ENCODE measurements around the gene PTCD3.
A peak's percentile ranks its signal among the peaks of the same experiment; 100 is the strongest.

The PTCD3 gene

DNA sequence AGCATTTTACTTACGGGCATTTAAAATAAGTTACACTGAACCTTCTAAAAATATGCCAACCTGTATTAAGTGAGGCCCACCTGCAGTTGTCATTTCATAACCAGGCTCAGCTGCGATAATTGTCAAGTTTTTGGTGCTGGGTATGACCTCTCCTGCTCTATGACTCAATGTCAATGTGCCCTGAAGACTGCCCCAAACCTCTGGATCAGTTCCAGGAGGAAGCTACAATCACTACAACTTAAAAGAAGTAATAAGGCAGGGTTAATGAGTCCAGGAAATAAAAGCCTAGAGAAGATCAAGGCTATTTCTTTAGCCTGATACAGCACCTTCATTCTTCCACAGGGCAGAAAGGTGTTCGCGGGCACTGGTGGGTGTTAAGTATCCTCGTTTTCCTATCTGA is 23.3 kb upstream of the PTCD3 start:
- no peak for DNase-seq

DNA sequence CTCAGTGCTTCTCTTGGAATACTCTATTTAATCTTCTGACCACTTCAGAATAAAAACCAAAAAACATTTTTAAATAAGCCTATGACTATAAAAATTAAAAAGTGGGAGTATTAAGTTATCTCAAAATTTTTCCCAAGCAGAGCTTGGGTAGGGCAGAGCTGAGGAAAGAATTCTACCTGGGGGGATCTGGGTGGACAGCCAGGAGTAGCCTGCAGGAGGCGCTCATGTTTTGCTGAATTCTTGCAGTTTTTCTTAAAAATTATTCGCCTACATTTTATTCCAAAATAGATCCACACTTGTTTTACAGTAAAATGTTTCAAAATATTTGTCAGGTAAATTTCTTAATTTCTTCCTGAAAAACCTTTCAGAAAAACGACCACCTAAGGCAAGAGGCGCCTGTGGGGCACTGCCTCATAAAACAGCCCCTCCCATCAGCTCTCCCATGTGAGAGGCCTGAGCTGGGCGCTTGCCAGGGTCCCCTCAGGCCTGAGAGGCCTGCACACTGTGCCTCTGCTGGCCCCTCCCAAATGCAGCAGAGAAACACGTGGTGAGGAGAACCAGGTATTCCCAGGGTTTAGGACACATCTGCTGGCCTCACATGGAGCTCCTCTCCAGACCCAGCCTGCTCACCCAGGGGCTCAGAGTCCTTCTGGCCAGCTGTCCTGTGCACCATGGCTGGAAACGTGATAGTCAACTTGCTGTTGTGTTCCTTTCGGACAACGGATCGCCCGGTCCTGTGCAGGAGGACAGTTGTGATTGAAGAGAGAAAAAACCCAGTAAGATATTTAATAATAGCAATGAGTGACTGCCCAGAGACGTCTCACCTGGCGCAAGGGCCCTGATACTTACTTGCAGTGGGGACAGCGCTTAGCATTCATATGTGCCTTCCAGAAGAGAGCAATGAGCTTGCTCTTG is 17.8 kb upstream of the PTCD3 start:
- no peak for DNase-seq

DNA sequence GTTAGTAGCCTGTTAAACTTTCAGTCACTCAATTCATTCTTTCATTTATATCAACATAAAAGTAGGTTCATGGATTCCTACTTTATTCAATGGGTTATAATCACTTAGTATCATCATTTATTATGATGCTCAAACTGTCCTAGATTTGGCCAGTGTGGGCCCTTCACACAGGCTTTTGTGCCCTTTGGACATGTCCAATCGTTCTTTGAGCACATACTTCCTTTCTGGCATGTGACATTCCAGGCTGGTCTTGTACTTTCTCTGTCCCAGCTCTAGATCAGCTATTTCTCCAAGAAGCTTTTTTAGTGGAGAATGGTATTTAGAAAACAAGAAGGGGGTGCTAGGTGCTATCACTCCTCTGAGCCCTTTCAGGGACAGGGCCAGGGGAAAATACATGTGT is 11.8 kb upstream of the PTCD3 start:
- no peak for DNase-seq

DNA sequence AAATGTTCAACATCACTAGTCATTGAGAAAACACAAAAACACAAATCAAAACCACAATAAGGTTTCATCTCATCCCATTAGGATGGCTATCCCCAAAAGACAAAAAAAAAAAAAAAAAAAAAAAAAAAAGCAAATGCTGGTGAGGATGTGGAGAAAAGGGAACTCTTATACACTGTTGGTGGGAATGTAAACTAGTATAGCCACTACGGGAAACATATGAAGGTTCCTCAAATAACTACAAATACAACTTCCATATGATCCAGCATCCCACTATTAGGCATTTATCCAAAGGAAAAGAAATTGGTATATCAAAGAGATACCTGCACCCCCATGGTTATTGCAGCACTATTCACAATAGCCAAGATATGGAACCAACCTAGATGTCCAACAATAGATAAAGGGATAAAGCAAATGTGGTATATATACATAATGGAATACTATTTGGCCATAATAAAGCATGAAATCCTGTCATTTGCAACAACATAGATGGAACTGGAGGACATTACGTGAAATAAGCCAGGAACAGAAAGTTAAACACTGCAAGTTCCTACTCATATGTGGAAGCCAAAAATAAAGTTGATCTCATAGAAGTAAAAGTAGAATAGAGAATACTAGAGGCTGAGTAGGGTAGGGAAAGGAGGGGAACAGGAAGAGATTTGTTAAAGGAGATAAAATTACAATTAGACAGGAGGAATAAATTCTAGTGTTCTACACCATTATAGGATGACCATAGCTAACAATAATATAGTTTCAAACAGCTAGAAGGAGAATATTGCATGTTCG is 8.7 kb upstream of the PTCD3 start:
- no peak for DNase-seq

DNA sequence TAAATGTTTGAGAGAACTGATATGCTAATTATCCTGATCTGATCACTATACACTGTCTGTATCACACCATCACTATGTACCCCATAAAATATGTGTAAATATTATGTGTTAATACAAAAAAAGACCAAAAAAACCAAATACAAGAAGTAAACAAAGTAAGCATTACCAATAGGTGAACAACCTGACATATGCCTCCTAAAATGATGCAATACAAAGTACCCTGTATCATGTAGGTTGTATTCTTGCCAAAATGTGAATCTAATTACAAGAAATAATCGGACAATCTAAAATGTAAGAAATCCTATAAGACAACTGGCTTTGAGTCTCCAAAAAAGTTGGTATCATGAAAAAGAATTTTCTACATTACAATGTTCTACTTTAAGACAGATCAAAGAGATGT is 8.1 kb upstream of the PTCD3 start:
- no peak for DNase-seq

DNA sequence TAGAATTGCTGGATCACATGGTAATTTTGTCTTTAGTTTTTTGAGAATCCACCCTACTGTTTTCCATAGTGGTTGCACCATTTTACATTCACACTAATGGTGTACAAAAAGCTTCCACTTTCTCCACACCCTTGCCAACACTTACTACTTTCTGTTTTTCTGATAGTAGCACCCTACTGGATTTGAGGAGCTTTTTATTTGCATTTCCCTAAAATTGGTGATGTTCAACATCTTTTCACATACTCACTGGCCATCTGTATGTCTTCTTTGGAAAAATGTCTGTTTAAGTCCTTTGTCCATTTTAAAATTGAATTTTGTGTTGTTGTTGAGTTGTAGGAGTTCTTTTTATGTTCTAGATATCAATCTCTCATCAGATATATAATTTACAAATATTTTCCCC is 3.9 kb upstream of the PTCD3 start:
- DNase-seq: no peak

DNA sequence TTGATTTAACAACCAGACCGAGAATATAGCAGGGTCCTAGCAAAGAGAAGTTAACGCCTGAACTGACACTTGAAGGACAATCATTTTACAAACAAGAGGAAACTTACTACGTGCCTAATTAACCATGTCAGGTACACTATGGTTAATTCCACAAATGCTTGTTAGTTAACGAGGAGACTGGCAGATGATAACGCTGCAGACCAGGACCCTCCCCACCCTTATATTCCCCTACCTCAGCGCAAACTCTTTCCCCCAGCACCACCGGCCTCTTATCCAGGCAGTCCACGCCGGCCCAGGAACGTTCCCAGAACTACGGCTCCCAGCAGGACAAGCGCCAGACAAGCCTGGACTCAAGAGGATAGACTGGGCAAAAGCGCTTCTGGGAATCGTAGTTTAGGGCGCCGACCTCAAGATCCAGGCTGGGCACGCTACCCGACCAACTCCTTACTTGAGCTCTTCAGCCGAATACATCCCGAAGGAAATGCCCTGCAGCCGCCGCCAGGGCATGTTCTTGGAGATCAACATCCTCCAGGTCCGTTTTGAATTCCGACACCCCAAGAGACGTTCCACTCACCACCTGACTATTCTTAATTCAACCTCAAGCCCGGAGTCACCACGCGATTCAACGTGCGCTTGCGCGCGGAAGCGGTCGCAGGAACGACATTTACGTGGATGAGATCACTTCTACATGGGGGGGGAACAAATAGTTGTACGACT is 625 bp upstream of the PTCD3 start, which contains the start of gene POLR1A:
TSS of gene POLR1A (minus strand) at position 635 of the 717 bp plus-strand sequence. CDS start at position 525, 110 bp downstream.
- DNase-seq: peak; percentile 92

DNA sequence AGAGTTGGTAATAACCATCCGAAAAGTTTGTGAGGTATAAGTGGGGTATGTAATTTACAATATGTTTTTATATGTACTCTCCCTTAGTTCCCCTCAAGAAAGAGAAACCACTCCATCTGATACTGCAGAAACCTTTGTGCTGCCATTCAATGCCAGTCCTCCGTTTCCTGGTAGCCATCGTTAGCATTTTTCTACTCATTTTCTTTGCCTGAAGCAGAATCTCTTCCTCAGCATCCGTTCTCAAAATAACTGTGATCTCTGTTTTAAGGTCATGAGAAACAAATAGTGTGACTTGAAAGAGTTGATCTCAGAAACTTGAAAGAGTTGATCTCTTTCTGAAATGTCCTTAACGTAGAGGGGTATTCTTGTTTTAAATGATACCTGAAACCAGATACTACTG is 996 bp downstream of the PTCD3 start:
- DNase-seq: no peak

DNA sequence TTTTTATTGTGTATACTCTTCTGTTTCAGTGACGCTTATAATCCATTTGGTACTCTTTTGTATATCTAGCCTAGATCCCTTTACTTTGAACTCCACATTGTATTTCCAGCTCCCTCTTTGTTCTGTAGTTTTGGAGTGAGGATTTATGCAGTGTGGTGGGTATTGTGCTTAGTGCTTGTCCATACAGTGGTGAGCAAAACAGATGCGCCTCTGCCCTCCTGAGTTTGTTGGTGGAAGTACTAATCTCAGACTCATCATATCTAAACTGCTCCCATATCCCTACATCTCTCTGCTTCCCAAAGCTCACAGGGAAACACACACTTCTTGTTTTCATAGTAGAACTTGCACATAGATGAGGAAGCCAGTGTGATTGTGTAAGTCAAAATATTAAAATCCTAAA is 12.1 kb downstream of the PTCD3 start:
- DNase-seq: no peak

DNA sequence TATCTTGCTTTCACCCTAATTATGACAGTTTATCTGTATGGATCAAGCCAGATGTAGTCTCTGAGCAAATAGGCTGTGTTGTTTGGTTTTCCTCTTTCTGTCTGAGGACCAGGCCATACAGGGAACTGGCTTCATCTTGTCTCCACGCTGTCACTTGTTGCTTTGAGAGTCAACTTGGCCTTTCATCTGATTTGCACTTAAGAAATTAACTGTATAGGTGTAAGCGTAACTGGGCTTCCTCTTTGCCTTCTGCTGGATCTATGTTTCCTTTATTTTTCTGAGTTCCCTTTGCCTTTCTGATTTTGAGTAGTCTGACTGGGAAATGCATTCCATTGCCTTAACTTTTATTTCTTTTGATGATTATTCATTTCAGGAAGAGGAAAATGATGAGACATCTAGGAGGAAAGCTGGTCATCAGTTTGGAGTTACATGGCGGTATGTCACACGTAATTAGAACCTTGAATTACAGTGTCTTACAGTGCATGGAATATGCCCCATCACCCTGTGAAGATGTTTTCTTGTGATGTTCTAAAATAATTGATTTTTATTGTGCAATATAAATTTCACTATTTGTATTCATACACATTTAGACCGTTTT is 17.4 kb downstream of the PTCD3 start:
- no peak for DNase-seq

DNA sequence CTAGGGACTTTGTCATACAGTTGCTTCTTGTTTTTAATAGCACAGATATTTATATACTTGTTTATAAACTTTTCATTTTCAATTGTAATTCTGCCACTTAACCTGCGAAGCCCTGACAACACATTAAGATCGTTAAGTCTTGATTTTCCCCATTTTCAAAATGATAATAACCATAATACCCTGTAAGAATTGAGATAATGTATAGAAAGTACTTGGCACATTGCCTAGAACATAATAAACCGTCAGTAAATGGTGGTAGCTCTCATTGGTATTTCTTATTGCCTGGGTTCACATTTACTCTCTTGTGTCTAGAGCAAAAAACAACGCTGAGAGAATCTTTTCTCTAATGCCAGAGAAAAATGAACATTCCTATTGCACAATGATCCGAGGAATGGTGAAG is 18.6 kb downstream of the PTCD3 start:
- DNase-seq: no peak

DNA sequence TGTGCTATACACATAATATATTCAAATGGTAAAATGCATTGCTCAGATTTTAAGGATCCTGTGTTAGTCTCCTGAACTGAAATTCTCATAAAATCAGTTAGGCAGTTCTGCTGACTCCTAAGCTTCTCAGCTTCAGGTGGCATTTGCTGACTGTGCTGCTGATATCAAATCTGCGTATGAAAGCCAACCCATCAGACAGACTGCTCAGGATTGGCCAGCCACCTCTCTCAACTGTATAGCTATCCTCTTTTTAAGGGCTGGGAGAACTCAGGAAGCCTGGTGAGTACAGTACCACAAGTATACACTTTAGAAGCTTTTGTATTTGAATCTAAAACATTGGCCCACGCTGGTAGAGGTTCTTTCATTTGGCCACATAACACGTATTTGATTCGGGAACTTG is 28.7 kb downstream of the PTCD3 start:
- DNase-seq: no peak

DNA sequence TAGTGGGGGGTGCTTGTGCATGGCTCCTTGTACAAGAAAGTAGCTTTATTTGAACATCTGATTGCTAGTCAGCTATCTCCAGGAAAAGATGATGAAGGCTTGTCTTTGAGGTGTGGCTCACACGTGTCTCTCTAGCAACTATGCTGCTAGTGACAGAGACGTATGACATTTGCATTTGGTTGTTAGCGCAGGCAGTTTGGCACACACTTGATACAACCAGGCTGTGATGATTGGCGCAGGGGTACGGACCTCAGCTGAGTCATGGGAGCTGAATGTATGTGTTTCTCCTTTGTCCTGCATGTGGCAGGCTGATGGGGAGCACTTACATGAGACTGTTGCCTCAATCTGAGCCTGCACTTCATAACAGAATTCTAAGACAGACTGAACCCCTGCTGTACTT is 29.6 kb downstream of the PTCD3 start:
- no peak for DNase-seq

DNA sequence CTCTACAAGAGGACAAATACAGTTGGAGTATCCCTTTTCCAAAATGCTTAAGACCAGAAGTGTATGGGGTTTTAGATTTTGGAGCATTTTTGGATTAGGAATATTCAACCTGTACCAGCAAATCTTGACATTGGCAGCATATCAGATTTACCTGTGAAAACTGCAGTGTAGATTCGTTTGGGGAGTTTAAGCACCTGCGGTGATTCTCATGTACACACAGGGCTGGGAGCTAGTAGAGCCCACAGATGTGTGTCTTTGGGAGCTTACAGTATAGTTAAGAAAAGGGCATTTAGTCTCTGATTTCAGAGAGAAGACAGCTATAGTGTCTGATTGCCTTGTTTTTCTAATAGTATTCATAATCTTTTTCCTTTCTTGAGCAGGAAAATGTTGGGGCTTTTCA is 30.1 kb downstream of the PTCD3 start:
- no peak for DNase-seq

DNA sequence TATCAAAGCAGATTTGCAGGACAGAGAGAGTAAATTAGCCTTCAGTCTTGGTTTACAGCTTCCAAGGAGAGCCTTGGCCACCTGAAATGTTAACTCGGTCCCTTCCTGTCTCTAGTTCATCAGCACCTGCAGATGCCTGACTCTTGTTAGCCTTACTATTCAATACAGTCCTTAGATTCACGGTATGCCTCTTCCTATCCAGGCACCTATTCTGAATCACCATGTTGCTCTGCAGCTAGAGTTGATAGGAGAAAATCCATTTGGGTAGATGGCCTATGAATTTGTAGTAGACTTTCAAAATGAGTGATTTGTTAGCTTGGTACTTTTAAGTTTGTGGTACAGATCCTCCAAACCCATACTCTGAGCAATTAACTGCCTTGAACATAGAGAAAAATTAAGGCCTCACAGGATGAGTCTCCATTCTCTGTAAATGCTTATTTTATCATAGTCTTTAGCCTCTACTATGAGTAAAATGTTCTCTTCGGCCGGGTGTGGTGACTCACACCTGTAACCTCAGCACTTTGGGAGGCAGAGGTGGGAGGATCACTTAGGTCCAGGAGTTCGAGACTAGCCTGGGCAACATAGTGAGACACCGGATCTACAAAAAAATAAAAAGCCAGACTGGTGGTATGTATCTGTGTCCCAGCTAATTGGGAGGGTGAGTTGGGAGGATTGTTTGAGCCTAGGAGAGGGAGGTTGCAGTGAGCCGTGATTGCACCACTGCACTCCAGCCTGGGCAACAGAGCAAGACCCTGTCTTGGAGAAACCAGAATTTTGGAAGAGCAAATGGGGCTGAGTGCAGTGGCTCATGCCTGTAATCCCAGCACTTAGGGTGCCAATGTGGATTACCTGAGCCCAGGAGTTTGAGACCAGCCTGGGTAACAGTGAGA is 32.9 kb downstream of the PTCD3 start:
- no peak for DNase-seq

DNA sequence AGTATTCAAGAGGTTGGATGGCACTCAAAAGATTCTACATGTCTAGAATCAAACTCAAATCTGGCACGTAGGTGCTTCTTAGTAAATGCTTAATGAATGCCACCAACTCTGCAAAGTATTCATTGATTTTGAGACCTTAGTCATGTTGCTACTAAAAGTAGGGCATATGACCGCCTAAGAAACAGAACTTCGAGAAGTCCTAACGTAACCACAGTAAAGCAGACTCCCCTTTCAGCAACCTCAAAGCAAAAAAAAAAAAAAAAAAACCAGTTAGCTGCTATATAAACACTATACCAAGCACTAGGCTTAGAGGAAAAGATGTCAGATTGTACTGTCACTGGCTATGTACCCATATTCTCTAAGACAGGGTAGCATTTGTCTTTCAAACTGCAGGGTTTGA is 33.9 kb downstream of the PTCD3 start:
- no peak for DNase-seq

DNA sequence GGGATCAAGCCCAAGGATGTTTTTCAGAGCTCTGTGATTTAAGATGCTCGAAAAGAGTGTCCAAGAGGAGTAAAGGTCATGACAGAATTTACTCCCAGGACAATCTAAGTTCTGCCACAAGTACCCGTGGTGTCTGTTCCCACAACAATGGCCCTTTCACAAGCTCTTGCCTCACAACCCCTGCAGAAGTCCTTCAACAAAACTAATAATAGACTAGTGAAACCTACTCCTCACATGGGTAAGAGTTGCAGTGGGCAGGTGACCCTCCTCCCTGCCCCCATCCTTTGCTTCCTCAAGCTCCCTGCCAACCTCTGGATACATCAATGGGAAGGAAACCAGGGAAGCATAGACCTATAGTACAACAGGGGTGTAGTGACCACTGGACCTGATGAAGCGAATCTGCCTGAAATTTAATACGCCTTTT is 34.9 kb downstream of the PTCD3 start:
- no peak for DNase-seq

DNA sequence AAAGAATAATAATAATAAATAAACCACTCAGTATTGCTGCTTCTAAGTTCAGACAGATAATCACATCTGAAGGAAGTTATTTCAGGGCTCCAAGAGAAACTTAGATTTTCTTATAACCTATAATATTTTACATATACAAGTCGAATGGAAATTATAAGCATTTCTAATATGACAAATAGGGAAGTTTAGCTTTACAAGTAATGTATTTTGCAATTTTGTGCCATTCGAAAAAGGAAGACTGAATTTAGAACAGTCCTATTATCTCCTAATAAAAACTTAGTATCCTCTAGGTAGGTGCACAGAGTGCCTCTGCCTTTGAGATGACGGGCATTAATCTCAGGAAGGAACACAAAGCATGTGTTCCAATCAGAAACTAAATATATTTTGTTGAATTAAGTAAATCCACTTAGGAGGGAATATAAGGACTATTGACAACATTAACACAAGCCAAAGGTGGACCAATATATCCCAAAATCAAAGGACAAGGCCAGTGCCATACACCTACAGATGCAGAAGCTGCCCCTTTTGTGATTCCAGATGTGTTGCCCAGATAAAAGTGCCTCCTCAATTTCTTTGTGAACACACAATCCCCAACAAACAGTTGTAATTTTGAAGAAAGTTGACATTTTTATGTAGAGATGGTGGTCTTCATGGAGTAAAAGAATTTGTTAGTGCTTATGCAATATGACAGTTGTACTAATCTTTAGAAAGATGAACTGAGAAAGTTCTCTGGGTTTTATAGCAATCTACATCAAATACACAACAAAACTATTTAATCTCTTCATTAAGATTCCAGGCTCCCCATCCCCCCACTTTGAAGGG is 36.6 kb downstream of the PTCD3 start:
- no peak for DNase-seq

DNA sequence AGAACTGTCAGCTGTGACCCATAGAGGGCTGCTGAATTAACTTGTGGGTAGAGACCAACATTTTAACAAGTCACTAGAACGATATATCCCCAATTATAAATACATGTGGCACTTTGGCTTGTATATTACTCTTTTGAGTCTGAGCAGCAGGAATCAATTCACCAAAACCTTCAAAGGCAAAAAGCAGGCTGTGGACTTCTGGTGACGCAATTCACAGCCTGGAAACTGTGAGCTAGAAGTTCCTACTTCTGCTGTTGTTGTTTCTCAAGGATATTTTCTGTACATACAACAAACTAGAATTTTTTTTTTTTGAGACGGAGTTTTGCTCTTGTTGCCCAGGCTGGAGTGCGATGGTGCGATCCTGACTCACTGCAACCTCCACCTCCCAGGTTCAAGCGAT is 37.3 kb downstream of the PTCD3 start:
- no peak for DNase-seq

DNA sequence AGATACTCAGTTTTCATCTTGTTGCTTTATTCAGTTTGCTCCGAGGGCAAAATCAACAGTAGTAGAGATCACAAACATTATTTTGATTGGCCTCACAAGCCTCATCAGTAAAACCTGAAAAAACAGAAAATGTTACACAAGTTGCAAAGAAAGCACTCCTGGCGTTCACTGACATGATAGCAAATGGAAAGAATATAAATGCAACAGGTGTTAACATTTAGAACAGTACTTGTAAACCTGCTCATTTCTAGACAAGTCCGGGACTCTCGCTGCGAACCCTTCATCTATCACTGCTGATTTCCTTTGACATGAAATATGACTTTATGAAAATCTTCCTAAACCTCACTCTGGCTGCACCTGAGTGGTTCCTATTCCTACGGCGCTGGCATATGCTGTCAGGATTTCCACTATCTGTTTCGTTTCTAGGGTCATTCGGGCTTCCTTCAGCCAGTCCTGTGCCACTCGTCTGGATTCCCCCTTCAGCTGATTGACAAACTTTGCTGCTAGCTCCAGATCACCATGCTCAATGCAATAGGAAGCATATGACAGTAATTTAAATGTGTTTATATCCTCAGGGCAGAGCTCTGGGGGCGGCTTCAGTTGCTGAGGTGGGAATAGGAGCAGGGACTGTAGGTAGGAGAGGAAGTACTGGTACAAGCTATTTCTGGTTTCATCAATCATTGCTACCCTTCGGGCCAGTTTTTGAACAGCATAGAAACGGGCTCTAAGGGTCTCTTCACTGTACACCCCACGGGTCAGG is 38.1 kb downstream of the PTCD3 start:
- DNase-seq: no peak
